Activated CD4-positive, alpha-beta T cell treated with anti-CD3 and anti-CD28 coated beads for 24 hours (primary cell): ENCODE measurements around the gene STK11.
"Not testable (repeated sequence)": the region's sequence is repeated elsewhere in the genome, so short reads cannot be mapped to it uniquely, and the experiment has no call there.

Experiments
- DNase-seq, 2 donors: peaks; one replicate each; pipeline ENCODE4 v3.0.0-alpha.2; 2020; ENCODE audit warnings: low read depth in 2 of 2

Gene STK11

GRCh38 chr19:1208830-1209229 is 3.3 kb downstream of the STK11 start:
- DNase-seq, result not testable (repeated sequence)

GRCh38 chr19:1210227-1210538 is 4.6 kb downstream of the STK11 start:
- DNase-seq, result no peak

- no peak for DNase-seq
Measured at GRCh38 chr19:1211494-1212234, 6.1 kb downstream of the STK11 start.

- no peak for DNase-seq
Measured at GRCh38 chr19:1213391-1214286, 8.1 kb downstream of the STK11 start.

- no peak for DNase-seq
Measured at GRCh38 chr19:1214299-1214861, 8.8 kb downstream of the STK11 start.

GRCh38 chr19:1214862-1215731 is 9.5 kb downstream of the STK11 start:
- no peak for DNase-seq

- DNase-seq, result no peak
Measured at GRCh38 chr19:1216756-1217155, 11.2 kb downstream of the STK11 start.

GRCh38 chr19:1217366-1217765 is 11.8 kb downstream of the STK11 start:
- DNase-seq, result no peak

- DNase-seq, result no peak
Measured at GRCh38 chr19:1218751-1219567, 13.4 kb downstream of the STK11 start.

- no peak for DNase-seq
Measured at GRCh38 chr19:1219786-1220476, 14.4 kb downstream of the STK11 start.

- DNase-seq, result no peak
Measured at GRCh38 chr19:1220477-1220930, 14.9 kb downstream of the STK11 start.

GRCh38 chr19:1220976-1221903 is 15.7 kb downstream of the STK11 start:
- no peak for DNase-seq

- DNase-seq, result no peak
Measured at GRCh38 chr19:1221904-1222255, 16.3 kb downstream of the STK11 start.

GRCh38 chr19:1222394-1222793 is 16.8 kb downstream of the STK11 start:
- no peak for DNase-seq

GRCh38 chr19:1223018-1223855 is 17.7 kb downstream of the STK11 start:
- DNase-seq, result no peak

- DNase-seq, result no peak
Measured at GRCh38 chr19:1224047-1224825, 18.7 kb downstream of the STK11 start.

- DNase-seq, result no peak
Measured at GRCh38 chr19:1224847-1225246, 19.3 kb downstream of the STK11 start.
